ENCODE measurements around the gene RHOJ. TPM values are rescaled to one million over a fixed set of nuclear protein-coding genes. Genes with fewer than 3 reads are reported as not detected.
"Not testable (repeated sequence)": the region's sequence is repeated elsewhere in the genome, so short reads cannot be mapped to it uniquely, and the experiment has no call there.

Gene RHOJ
- total RNA-seq, result not detected

GRCh38 chr14:63204407-63205043 is at the start of gene RHOJ:
Gene RHOJ, plus strand, starts transcription at chr14:63204443. Its CDS starts 427 bp downstream, at chr14:63204870.
- Mint-ChIP-seq H3K4me1 (no peaks in the 10 kb centered on the region), H3K27ac (no peak within 1 kb of the TSS), H3K4me3 (no peak within 1 kb of the TSS), H3K9me3 (ENCODE audit: low read depth) (no peaks in the 10 kb centered on the region), H3K27me3 (peaks cover 16% of the 10 kb centered on the region), H3K36me3 (ENCODE audit: low read depth) (no peaks in the 10 kb centered on the region)
- CTCF ChIA-PET, result interaction anchor here (0.6 kb wide), 1 partner anchor 433 kb away, joined by 3 read pairs; no protein-coding TSS in a partner anchor
- intact Hi-C loops (cut with DNase I, micrococcal nuclease), result no loop called here
- DNase-seq (no peak), ATAC-seq (no peak)
- POLR2A ChIA-PET, result no interaction called here

DNA sequence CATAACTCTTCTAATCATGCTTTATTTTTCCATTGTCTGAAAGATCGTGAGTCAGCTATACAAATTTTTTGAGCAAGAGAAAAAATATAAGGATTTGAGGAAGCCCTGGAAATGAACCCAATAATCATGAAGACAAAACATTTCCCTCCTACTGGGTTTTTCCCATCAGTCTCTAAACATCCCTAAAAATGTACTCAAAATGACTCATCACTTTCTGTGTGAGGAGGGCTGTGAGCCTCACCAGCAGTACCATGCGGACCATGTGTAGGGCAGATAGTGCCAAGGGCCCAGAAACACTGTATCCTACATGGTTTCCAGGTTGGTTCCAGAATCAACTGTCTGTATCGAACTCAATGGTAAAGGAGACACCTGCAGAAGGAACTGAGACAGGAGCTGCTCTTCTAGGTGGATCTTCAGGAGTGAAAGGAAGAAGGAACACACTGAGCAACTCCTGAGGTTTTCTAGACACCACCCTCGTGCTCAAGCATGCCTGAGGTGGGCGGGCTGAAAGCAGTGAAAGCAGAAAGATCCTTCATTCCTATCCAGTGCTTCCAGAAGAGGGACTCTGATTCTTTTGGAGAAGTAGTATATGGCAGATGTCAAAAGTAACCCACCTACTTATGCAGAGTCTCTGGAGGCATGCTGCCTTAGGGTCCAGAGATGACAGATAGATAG is 48.6 kb upstream of the RHOJ start:
- Mint-ChIP-seq H3K9me3 (ENCODE audit: low read depth) (no peaks in the 10 kb centered on the region), H3K4me1 (no peaks in the 10 kb centered on the region), H3K4me3 (no peak overlapping the region), H3K27me3 (peaks cover 7% of the 10 kb centered on the region), H3K36me3 (ENCODE audit: low read depth) (no peaks in the 10 kb centered on the region), H3K27ac (no peak overlapping the region)
- POLR2A ChIA-PET, result no interaction called here
- ATAC-seq (no peak), DNase-seq (no peak)
- intact Hi-C loops (cut with DNase I, micrococcal nuclease), result no loop called here
- CTCF ChIA-PET, result no interaction called here

DNA sequence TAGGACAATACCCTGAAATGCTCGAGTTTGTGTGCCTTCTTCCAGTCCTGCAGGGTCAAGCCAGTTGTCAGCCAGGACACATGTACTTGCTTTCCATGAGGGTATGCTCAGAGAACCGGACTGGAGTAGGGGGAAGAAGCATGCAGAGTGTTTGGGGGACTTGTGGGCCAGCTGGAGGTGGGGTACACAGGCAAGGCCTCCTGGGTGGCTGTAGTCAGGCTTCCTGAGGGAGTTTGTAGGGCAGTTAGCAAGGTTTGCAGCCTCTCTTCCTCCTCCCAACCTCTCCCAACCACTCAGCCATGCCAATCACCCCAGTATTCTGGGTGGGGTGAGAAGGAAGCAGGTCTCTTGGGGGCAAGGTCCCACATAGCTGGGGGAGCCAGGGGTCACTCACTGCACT is 47.0 kb upstream of the RHOJ start:
- Mint-ChIP-seq H3K27ac (no peak overlapping the region), H3K27me3 (peaks cover 7% of the 10 kb centered on the region), H3K4me1 (no peaks in the 10 kb centered on the region), H3K36me3 (ENCODE audit: low read depth) (no peaks in the 10 kb centered on the region), H3K9me3 (ENCODE audit: low read depth) (no peaks in the 10 kb centered on the region), H3K4me3 (no peak overlapping the region)
- intact Hi-C loops (cut with DNase I, micrococcal nuclease), result no loop called here
- ChIA-PET CTCF (no interaction called here), POLR2A (no interaction called here)
- DNase-seq, result no peak
- no peak for ATAC-seq

DNA sequence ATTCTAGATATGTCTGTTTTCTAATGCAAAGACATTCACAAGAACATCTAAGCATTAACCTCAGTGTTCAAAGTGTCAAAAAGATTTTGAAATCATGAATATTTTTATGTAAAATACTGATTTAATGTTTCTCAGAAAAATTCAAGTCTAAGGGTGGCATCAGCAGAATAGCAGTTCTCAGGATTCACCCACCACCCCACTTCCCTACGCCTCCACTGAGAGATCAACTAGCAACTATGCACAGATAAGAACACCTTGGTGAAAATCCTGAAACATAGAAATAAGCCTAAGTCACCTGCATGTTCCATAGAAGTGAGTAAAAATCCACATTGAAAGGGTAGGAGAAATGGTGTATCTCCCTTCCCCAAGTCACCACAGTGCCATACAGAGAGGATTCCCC is 40.9 kb upstream of the RHOJ start:
- ChIA-PET POLR2A (no interaction called here), CTCF (no interaction called here)
- ATAC-seq (no peak), DNase-seq (no peak)
- intact Hi-C loops (cut with DNase I, micrococcal nuclease), result no loop called here
- no peak overlapping the region for H3K4me3 Mint-ChIP-seq
- peaks cover 3% of the 10 kb centered on the region for H3K27me3 Mint-ChIP-seq
- no peaks in the 10 kb centered on the region for H3K36me3 Mint-ChIP-seq (ENCODE audit: low read depth)
- H3K27ac Mint-ChIP-seq, result no peak overlapping the region
- H3K4me1 Mint-ChIP-seq, result no peaks in the 10 kb centered on the region
- H3K9me3 Mint-ChIP-seq (ENCODE audit: low read depth), result no peaks in the 10 kb centered on the region

DNA sequence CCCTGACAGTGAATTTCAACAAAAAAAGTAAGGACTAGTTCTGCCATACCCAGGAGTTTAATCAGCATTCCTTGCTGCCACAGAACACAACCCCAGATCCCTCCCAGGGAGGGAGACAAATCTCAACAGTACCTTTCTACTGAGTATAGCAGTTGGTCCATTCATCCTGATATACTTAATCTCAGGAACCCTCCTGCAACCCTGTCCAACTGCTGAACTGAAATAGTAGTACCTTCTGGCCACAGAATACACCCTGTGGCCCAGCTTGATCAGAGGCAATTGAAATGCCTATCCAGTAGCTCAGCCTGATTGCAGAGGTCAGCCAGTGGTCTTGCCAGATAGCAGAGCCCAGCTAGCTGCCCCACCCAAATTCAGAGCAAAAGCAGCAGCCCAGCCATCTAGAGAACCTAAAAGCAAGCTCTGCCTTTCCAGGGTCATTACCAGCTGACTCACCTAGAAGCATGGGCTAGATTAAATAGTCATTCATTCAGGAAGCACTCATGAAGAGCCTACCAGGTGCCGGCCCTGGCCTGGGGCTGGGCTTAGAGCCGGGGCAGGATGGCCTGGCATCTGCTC is 40.0 kb upstream of the RHOJ start:
- Mint-ChIP-seq H3K36me3 (ENCODE audit: low read depth) (no peaks in the 10 kb centered on the region), H3K4me1 (no peaks in the 10 kb centered on the region), H3K27me3 (no peaks in the 10 kb centered on the region), H3K27ac (no peak overlapping the region), H3K9me3 (ENCODE audit: low read depth) (no peaks in the 10 kb centered on the region), H3K4me3 (no peak overlapping the region)
- ChIA-PET POLR2A (no interaction called here), CTCF (interaction anchor here (0.6 to 0.7 kb wide), 2 partner anchors 10 to 56 kb away, joined by 3 read pairs; no protein-coding TSS in a partner anchor)
- DNase-seq (no peak), ATAC-seq (no peak)
- intact Hi-C loops (cut with DNase I, micrococcal nuclease), result no loop called here

DNA sequence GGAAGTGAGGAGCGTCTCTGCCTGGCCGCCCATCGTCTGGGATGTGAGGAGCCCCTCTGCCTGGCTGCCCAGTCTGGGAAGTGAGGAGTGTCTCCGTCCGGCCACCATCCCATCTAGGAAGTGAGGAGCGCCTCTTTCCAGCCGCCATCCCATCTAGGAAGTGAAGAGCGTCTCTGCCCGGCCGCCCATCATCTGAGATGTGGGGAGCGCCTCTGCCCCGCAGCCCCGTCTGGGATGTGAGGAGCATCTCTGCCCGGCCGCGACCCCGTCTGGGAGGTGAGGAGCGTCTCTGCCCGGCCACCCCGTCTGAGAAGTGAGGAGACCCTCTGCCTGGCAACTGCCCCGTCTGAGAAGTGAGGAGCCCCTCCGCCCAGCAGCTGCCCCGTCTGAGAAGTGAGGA is 39.0 kb upstream of the RHOJ start:
- H3K27me3 Mint-ChIP-seq; H3K27ac Mint-ChIP-seq; H3K4me1 Mint-ChIP-seq; H3K4me3 Mint-ChIP-seq; ATAC-seq; intact Hi-C loops (cut with DNase I, micrococcal nuclease); H3K9me3 Mint-ChIP-seq (ENCODE audit: low read depth); H3K36me3 Mint-ChIP-seq (ENCODE audit: low read depth); POLR2A ChIA-PET; CTCF ChIA-PET; DNase-seq: not testable (repeated sequence)

- DNase-seq (no peak), ATAC-seq (no peak)
- intact Hi-C loops (cut with DNase I, micrococcal nuclease), result no loop called here
- Mint-ChIP-seq H3K36me3 (ENCODE audit: low read depth) (no peaks in the 10 kb centered on the region), H3K4me1 (no peaks in the 10 kb centered on the region), H3K4me3 (no peak overlapping the region), H3K27ac (no peak overlapping the region), H3K27me3 (peaks cover 4% of the 10 kb centered on the region), H3K9me3 (ENCODE audit: low read depth) (no peaks in the 10 kb centered on the region)
- POLR2A ChIA-PET, result interaction anchor here (0.6 kb wide), 1 partner anchor 96 kb away, joined by 3 read pairs; no protein-coding TSS in a partner anchor
- CTCF ChIA-PET, result no interaction called here
These were observed 37.2 kb upstream of the RHOJ start for GRCh38 chr14:63167044-63167443.

DNA sequence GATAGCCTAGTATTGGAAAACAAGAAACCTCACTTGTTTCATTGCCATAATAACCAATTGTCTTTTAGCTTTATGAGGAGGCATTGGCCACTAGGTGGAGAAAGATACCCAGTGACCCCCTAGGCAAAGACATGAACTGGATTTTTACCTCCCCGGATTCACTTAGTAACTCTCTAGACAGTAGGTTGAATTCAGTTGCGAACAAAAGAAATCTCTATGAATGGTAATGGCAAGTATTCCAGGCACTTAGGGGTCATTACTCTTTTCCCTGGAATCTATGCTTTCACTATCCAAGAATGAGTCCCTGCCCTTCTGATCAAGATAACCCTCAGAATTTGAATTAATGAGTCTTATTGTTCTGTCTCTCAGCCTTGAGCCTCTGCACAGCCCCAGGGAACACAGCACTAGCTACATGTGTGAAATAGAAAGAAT is 29.5 kb upstream of the RHOJ start:
- no peaks in the 10 kb centered on the region for H3K4me1 Mint-ChIP-seq
- CTCF ChIA-PET, result interaction anchor here (0.5 to 1.1 kb wide), 3 partner anchors 11 to 161 kb away, joined by 3 to 7 read pairs (median 3); no protein-coding TSS in a partner anchor
- intact Hi-C loops (cut with DNase I, micrococcal nuclease), result loop anchor here in 1 of 2 experiments (2.0 kb wide), 1 partner anchor 102 kb away; no protein-coding TSS in a partner anchor
- H3K4me3 Mint-ChIP-seq, result no peak overlapping the region
- peaks cover 4% of the 10 kb centered on the region for H3K27me3 Mint-ChIP-seq
- ATAC-seq (no peak), DNase-seq (no peak)
- POLR2A ChIA-PET, result no interaction called here
- no peaks in the 10 kb centered on the region for H3K9me3 Mint-ChIP-seq (ENCODE audit: low read depth)
- no peak overlapping the region for H3K27ac Mint-ChIP-seq
- H3K36me3 Mint-ChIP-seq (ENCODE audit: low read depth), result no peaks in the 10 kb centered on the region

GRCh38 chr14:63175531-63175930 is 28.7 kb upstream of the RHOJ start:
- intact Hi-C loops (cut with DNase I, micrococcal nuclease), result loop anchor here in 1 of 2 experiments (2.0 kb wide), 1 partner anchor 101 kb away; no protein-coding TSS in a partner anchor
- no peak overlapping the region for H3K4me3 Mint-ChIP-seq
- CTCF ChIA-PET, result no interaction called here
- ATAC-seq (no peak), DNase-seq (no peak)
- H3K4me1 Mint-ChIP-seq, result no peaks in the 10 kb centered on the region
- no peaks in the 10 kb centered on the region for H3K9me3 Mint-ChIP-seq (ENCODE audit: low read depth)
- POLR2A ChIA-PET, result no interaction called here
- H3K27ac Mint-ChIP-seq, result no peak overlapping the region
- peaks cover 4% of the 10 kb centered on the region for H3K27me3 Mint-ChIP-seq
- no peaks in the 10 kb centered on the region for H3K36me3 Mint-ChIP-seq (ENCODE audit: low read depth)

GRCh38 chr14:63178912-63179311 is 25.3 kb upstream of the RHOJ start:
- Mint-ChIP-seq H3K4me1 (no peaks in the 10 kb centered on the region), H3K36me3 (ENCODE audit: low read depth) (no peaks in the 10 kb centered on the region), H3K27me3 (peaks cover 4% of the 10 kb centered on the region), H3K9me3 (ENCODE audit: low read depth) (no peaks in the 10 kb centered on the region), H3K4me3 (no peak overlapping the region), H3K27ac (no peak overlapping the region)
- ATAC-seq (no peak), DNase-seq (no peak)
- ChIA-PET CTCF (no interaction called here), POLR2A (no interaction called here)
- intact Hi-C loops (cut with DNase I, micrococcal nuclease), result no loop called here

GRCh38 chr14:63179383-63179782 is 24.9 kb upstream of the RHOJ start:
- Mint-ChIP-seq H3K27me3 (peaks cover 4% of the 10 kb centered on the region), H3K4me3 (no peak overlapping the region), H3K4me1 (no peaks in the 10 kb centered on the region), H3K27ac (no peak overlapping the region), H3K36me3 (ENCODE audit: low read depth) (no peaks in the 10 kb centered on the region), H3K9me3 (ENCODE audit: low read depth) (no peaks in the 10 kb centered on the region)
- DNase-seq (no peak), ATAC-seq (no peak)
- ChIA-PET POLR2A (no interaction called here), CTCF (no interaction called here)
- intact Hi-C loops (cut with DNase I, micrococcal nuclease), result no loop called here

GRCh38 chr14:63180011-63180410 is 24.2 kb upstream of the RHOJ start:
- intact Hi-C loops (cut with DNase I, micrococcal nuclease), result no loop called here
- Mint-ChIP-seq H3K9me3 (ENCODE audit: low read depth) (no peaks in the 10 kb centered on the region), H3K36me3 (ENCODE audit: low read depth) (no peaks in the 10 kb centered on the region), H3K27ac (no peak overlapping the region), H3K4me1 (no peaks in the 10 kb centered on the region), H3K27me3 (peaks cover 4% of the 10 kb centered on the region), H3K4me3 (no peak overlapping the region)
- ATAC-seq, result no peak
- ChIA-PET CTCF (no interaction called here), POLR2A (no interaction called here)
- DNase-seq, result no peak

Data from activated CD4-positive, alpha-beta T cell treated with anti-CD3 and anti-CD28 coated beads for 36 hours (primary cell).